Hepatocyte (in vitro differentiated cells): Measurements from ENCODE around the gene FMNL2. TPM values are rescaled to one million over a fixed set of nuclear protein-coding genes. Genes with fewer than 3 reads are reported as not detected.

Experiments used
- DNase-seq: peaks from one replicate; pipeline ENCODE4 v3.0.0-alpha.2; 2016; ENCODE audit warnings: low spot score
- H2AFZ ChIP-seq: fragments of 200-600 bp; sonication (generic); 2 replicates; pipeline ENCODE4 v1.6.0; 2016; ENCODE audit warnings: antibody characterized with exemption, mild to moderate bottlenecking
- H3K27ac ChIP-seq: fragments of 200-600 bp; sonication (generic); 2 replicates; pipeline ENCODE4 v1.5.1; 2016; ENCODE audit warnings: mild to moderate bottlenecking
- H3K27me3 ChIP-seq: fragments of 200-600 bp; sonication (generic); 2 replicates; pipeline ENCODE4 v1.6.1; 2016
- H3K36me3 ChIP-seq: fragments of 200-600 bp; sonication (generic); replicated peaks from 2 replicates; pipeline ENCODE4 v1.5.1; 2016; ENCODE audit warnings: low read depth; ENCODE audit not compliant: insufficient read depth
- H3K4me1 ChIP-seq: fragments of 200-600 bp; sonication (generic); 2 replicates; pipeline ENCODE4 v1.5.1; 2016; ENCODE audit warnings: mild to moderate bottlenecking, moderate library complexity; ENCODE audit not compliant: insufficient read depth
- H3K4me2 ChIP-seq: fragments of 200-600 bp; sonication (generic); 2 replicates; pipeline ENCODE4 v1.6.0; 2016
- H3K4me3 ChIP-seq: fragments of 200-600 bp; sonication (generic); 2 replicates; pipeline ENCODE4 v1.5.1; 2016; ENCODE audit warnings: mild to moderate bottlenecking
- H3K79me2 ChIP-seq: fragments of 200-600 bp; sonication (generic); 2 replicates; pipeline ENCODE4 v1.6.0; 2017; ENCODE audit warnings: mild to moderate bottlenecking
- H3K9me2 ChIP-seq: fragments of 200-600 bp; sonication (generic); replicated peaks from 2 replicates; pipeline ENCODE4 v1.6.0; 2017; ENCODE audit warnings: mild to moderate bottlenecking; ENCODE audit not compliant: insufficient read depth
- H3K9me3 ChIP-seq: fragments of 200-600 bp; sonication (generic); 2 replicates; pipeline ENCODE4 v1.5.1; 2016; ENCODE audit warnings: low read depth, mild to moderate bottlenecking
- H4K20me1 ChIP-seq: fragments of 200-600 bp; sonication (generic); 2 replicates; pipeline ENCODE4 v1.6.0; 2016; ENCODE audit warnings: mild to moderate bottlenecking; ENCODE audit not compliant: insufficient read depth, poor library complexity, severe bottlenecking
- EZH2 ChIP-seq: fragments of 200-600 bp; sonication (generic); IDR thresholded peaks from 2 replicates; pipeline ENCODE4 v1.6.1; 2016; ENCODE audit warnings: antibody characterized with exemption, mild to moderate bottlenecking, borderline replicate concordance
- EZH2phosphoT487 ChIP-seq: fragments of 200-600 bp; sonication (generic); IDR thresholded peaks from one replicate; pipeline ENCODE4 v1.6.1; 2018; ENCODE audit warnings: antibody characterized with exemption, mild to moderate bottlenecking, low read depth, moderate library complexity; ENCODE audit not compliant: unreplicated experiment, severe bottlenecking
- WGBS: methylation state at CpG from one replicate; pipeline ENCODE4 v1.1.6; 2016; ENCODE audit warnings: low lambda C conversion rate; ENCODE audit errors: missing lambda C conversion rate; 5-methylcytosine and 5-hydroxymethylcytosine counted together
- polyA plus RNA-seq: library from polyadenylated mRNA; unstranded; fragments of >200 nt; fragmentation: Nextera tagmentation; extraction: Ambion mirVana; gene quantifications from 2 replicates; pipeline ENCODE4 v1.2.1, GENCODE V29; 2016
- small RNA-seq: library from RNA; depleted of rRNA; stranded (forward); fragments of <200 nt; gene quantifications from one replicate; pipeline ENCODE3, GENCODE V24; 2014
- total RNA-seq: library from RNA; depleted of rRNA; stranded (reverse); fragments of >200 nt; gene quantifications from 2 replicates; pipeline ENCODE4 v1.2.3, GENCODE V29; 2014
- TF ChIP-seq, protein P1 (sequence below): fragments of 200-600 bp; sonication (generic); IDR thresholded peaks from 2 replicates; pipeline ENCODE4 v1.5.1; 2016; ENCODE audit warnings: antibody characterized with exemption, mild to moderate bottlenecking; ENCODE audit not compliant: poor library complexity

Gene FMNL2
- total and polyA plus RNA-seq, 2 experiments from 2014 or later: 11.7 to 53.6 TPM

DNA sequence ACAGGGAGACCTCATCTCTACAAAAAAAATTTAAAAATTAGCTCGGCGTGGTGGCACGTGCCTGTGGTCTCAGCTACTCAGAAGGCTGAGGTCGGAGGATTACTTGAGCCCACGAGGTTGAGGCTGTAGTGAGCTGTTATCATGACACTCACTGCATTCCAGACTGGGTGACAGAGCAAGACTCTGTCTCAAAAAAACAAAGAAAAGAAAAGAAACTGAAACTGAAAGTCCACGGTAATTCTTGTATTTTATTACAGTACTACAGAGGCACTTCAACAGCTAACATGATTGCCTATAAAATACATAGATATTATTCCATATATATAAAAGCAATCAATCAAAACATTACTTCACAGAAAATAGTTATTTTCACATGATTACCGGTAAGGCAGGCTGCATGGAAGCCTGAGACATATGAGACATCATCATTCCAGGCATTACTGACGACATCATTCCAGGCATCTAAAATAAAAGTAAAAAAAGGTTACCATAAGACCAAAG lies 359.2 kb downstream of the FMNL2 start:
- Histone ChIP-seq H4K20me1 (peaks cover 5% of the 10 kb centered on the region), H3K27ac (peak overlapping the region; percentile 6), H2AFZ (no peak overlapping the region), H3K4me3 (no peak overlapping the region), H3K4me1 (no peaks in the 10 kb centered on the region), H3K27me3 (no peaks in the 10 kb centered on the region), H3K36me3 (no peaks in the 10 kb centered on the region), H3K4me2 (peak overlapping the region; percentile 24), H3K79me2 (peaks cover 67% of the 10 kb centered on the region), H3K9me3 (no peaks in the 10 kb centered on the region), H3K9me2 (no peaks in the 10 kb centered on the region)
- TF ChIP-seq EZH2phosphoT487: no peak
- peak; percentile 35 for DNase-seq
- 82% methylated on average over 8 of the region's 8 CpGs for WGBS

DNA sequence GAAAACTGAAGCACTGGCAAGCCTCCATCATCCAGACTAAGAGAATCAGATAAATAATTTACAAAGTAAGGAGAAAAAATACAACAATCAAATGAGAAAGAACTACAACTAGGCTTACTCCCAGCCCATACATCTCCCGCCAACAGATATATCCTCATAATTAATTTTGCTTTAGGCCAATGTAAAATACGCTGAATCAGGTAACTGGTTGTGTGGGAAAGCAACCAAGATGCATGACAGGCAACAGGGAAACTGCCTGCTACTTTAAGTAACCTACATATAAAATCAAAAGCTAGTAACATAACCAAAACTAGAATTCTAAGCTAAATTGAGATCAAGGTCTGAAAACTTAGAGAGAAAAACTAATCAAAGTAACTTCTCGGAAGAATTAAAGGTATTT lies 360.8 kb downstream of the FMNL2 start:
- Histone ChIP-seq H3K4me3 (no peak overlapping the region), H3K9me2 (no peaks in the 10 kb centered on the region), H3K4me2 (no peak overlapping the region), H3K79me2 (peaks cover 79% of the 10 kb centered on the region), H3K27me3 (no peaks in the 10 kb centered on the region), H4K20me1 (peaks cover 19% of the 10 kb centered on the region), H3K36me3 (no peaks in the 10 kb centered on the region), H3K4me1 (no peaks in the 10 kb centered on the region), H3K9me3 (no peaks in the 10 kb centered on the region), H3K27ac (no peak overlapping the region), H2AFZ (no peak overlapping the region)
- TF ChIP-seq EZH2: no peak
- TF ChIP-seq EZH2phosphoT487: no peak
- TF ChIP-seq, protein P1, sequence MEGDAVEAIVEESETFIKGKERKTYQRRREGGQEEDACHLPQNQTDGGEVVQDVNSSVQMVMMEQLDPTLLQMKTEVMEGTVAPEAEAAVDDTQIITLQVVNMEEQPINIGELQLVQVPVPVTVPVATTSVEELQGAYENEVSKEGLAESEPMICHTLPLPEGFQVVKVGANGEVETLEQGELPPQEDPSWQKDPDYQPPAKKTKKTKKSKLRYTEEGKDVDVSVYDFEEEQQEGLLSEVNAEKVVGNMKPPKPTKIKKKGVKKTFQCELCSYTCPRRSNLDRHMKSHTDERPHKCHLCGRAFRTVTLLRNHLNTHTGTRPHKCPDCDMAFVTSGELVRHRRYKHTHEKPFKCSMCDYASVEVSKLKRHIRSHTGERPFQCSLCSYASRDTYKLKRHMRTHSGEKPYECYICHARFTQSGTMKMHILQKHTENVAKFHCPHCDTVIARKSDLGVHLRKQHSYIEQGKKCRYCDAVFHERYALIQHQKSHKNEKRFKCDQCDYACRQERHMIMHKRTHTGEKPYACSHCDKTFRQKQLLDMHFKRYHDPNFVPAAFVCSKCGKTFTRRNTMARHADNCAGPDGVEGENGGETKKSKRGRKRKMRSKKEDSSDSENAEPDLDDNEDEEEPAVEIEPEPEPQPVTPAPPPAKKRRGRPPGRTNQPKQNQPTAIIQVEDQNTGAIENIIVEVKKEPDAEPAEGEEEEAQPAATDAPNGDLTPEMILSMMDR: no peak
- 97% methylated on average over 3 of the region's 3 CpGs for WGBS
- DNase-seq: no peak

DNA sequence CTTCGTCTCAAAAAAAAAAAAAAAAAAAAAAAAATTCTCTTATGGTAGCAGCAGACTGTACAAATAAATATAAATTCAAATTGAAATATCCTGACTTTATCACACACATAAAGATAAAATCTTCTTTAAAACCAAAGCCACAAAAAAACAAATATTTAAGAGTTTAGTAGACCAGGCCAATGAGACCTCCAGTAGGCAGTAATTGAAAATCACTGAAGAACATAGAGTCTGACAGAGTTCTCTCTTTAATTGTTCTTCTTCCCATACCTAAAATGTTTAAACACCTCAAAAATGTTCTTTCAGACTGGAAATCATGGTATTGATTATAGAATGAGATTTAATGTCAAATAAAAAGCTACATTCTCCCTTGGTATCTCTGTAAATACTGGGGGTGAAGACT lies 361.5 kb downstream of the FMNL2 start:
- no peaks in the 10 kb centered on the region for H3K9me2 ChIP-seq
- H3K27ac ChIP-seq: no peak overlapping the region
- H4K20me1 ChIP-seq: peaks cover 19% of the 10 kb centered on the region
- WGBS: 100% methylated on average over 1 of the region's 1 CpG
- no peak overlapping the region for H2AFZ ChIP-seq
- H3K4me2 ChIP-seq: no peak overlapping the region
- no peak for DNase-seq
- no peak overlapping the region for H3K4me3 ChIP-seq
- no peaks in the 10 kb centered on the region for H3K27me3 ChIP-seq
- no peaks in the 10 kb centered on the region for H3K36me3 ChIP-seq
- H3K79me2 ChIP-seq: peaks cover 84% of the 10 kb centered on the region
- no peaks in the 10 kb centered on the region for H3K4me1 ChIP-seq
- no peaks in the 10 kb centered on the region for H3K9me3 ChIP-seq
- TF ChIP-seq EZH2phosphoT487 (no peak), EZH2 (no peak)
- TF ChIP-seq, protein P1: no peak

Small RNAs within 50 kb of the gene (small RNA-seq; reads per million reads assigned to genes)
- not detected for gene AC012443.1

Other genes starting within 250 kb of the FMNL2 start
- 4.0 and 4.1 TPM in 2 replicates for gene CACNB4, start 236.1 kb upstream of the FMNL2 start, total RNA-seq
- 0.85 and 1.8 TPM in 2 replicates for gene CACNB4, start 236.1 kb upstream of the FMNL2 start, polyA plus RNA-seq
- gene STAM2, start 159.4 kb upstream of the FMNL2 start, total RNA-seq: 40.1 and 41.0 TPM in 2 replicates
- gene STAM2, start 159.4 kb upstream of the FMNL2 start, polyA plus RNA-seq: 9.9 and 13.1 TPM in 2 replicates